ENCODE results near the gene DIAPH2. TPM values are rescaled to one million over a fixed set of nuclear protein-coding genes. Genes with fewer than 3 reads are reported as not detected.

DIAPH2 gene
- total and polyA plus RNA-seq, 2 donors (not counting 1 experiment from before 2014, with no cell fraction given): 4.2 to 32.4 TPM

GRCh38 chrX:97524340-97524739, 839.7 kb downstream of the DIAPH2 start:
- no peak overlapping the region for H3K4me2 ChIP-seq (replicated peaks; ENCODE audit: low read depth, low read length, poor library complexity, severe bottlenecking)
- H3K4me3 ChIP-seq (ENCODE audit: control extremely low read depth in 1 of 5, extremely low read depth in 1 of 5, insufficient read depth in 1 of 5, low read depth in 2 of 5, low read length in 4 of 5): no peak overlapping the region
- Mint-ChIP-seq H3K9me3 (ENCODE audit: insufficient read depth) (peaks cover 3% of the 10 kb centered on the region), H3K27ac (no peak overlapping the region), H3K27me3 (no peaks in the 10 kb centered on the region), H3K4me1 (peaks cover 13% of the 10 kb centered on the region), H3K4me3 (no peak overlapping the region)
- WGBS (ENCODE audit: insufficient coverage): no CpG with 5 or more reads among the region's 2 CpGs
- no peaks in the 10 kb centered on the region for H3K36me3 ChIP-seq (replicated peaks in 1 of 2; ENCODE audit: control extremely low read depth in 1 of 2, control insufficient read depth in 1 of 2, extremely low read depth in 1 of 2, insufficient read depth in 2 of 2, low read length in 1 of 2)
- ChIA-PET CTCF (no interaction called here), POLR2A (no interaction called here)
- H3K27ac ChIP-seq (ENCODE audit: low read length in 2 of 2): no peak overlapping the region
- no peak for DNase-seq
- TF ChIP-seq CTCF (IDR thresholded peaks at IDR 0.05) (no peak), EZH2 (IDR thresholded peaks at IDR 0.05; ENCODE audit: borderline replicate concordance, insufficient read depth, low read depth, low read length, poor library complexity, severe bottlenecking) (no peak)
- no peak for ATAC-seq (ENCODE audit: low read depth)
- H3K27me3 ChIP-seq (replicated peaks in 1 of 4; ENCODE audit: control extremely low read depth in 1 of 4, control insufficient read depth in 3 of 4, insufficient read depth in 4 of 4, low read length in 3 of 4): no peaks in the 10 kb centered on the region
- no peaks in the 10 kb centered on the region for H3K79me2 ChIP-seq (ENCODE audit: control insufficient read depth, insufficient read depth, low read length)
- intact Hi-C loops (cut with micrococcal nuclease): no loop called here
- no peaks in the 10 kb centered on the region for H4K20me1 ChIP-seq (ENCODE audit: control insufficient read depth, insufficient read depth, low read length, poor library complexity, severe bottlenecking)
- H2AFZ ChIP-seq (ENCODE audit: insufficient read depth, low read depth, low read length, poor library complexity, severe bottlenecking): no peak overlapping the region
- H3K9ac ChIP-seq (ENCODE audit: low read length): no peak overlapping the region
- H3K4me1 ChIP-seq (ENCODE audit: control insufficient read depth in 2 of 2, insufficient read depth in 2 of 2, low read length in 2 of 2): peaks cover 0 to 3% of the 10 kb centered on the region in 2 donors
- no peaks in the 10 kb centered on the region for H3K9me3 ChIP-seq (ENCODE audit: control extremely low read depth in 1 of 3, control insufficient read depth in 2 of 3, insufficient read depth in 1 of 3, low read length in 2 of 3)

GRCh38 chrX:97524997-97525396, 840.4 kb downstream of the DIAPH2 start:
- Histone ChIP-seq H2AFZ (ENCODE audit: insufficient read depth, low read depth, low read length, poor library complexity, severe bottlenecking) (no peak overlapping the region), H3K79me2 (ENCODE audit: control insufficient read depth, insufficient read depth, low read length) (no peaks in the 10 kb centered on the region), H3K9me3 (ENCODE audit: control extremely low read depth in 1 of 3, control insufficient read depth in 2 of 3, insufficient read depth in 1 of 3, low read length in 2 of 3) (peaks cover 0 to 2% (median 0%) of the 10 kb centered on the region in 3 donors), H3K27ac (ENCODE audit: low read length in 2 of 2) (no peak overlapping the region), H3K4me1 (ENCODE audit: control insufficient read depth in 2 of 2, insufficient read depth in 2 of 2, low read length in 2 of 2) (peaks cover 0 to 3% of the 10 kb centered on the region in 2 donors), H3K4me3 (ENCODE audit: control extremely low read depth in 1 of 5, extremely low read depth in 1 of 5, insufficient read depth in 1 of 5, low read depth in 2 of 5, low read length in 4 of 5) (no peak overlapping the region), H3K27me3 (replicated peaks in 1 of 4; ENCODE audit: control extremely low read depth in 1 of 4, control insufficient read depth in 3 of 4, insufficient read depth in 4 of 4, low read length in 3 of 4) (no peaks in the 10 kb centered on the region), H3K4me2 (replicated peaks; ENCODE audit: low read depth, low read length, poor library complexity, severe bottlenecking) (no peak overlapping the region), H3K9ac (ENCODE audit: low read length) (no peak overlapping the region), H4K20me1 (ENCODE audit: control insufficient read depth, insufficient read depth, low read length, poor library complexity, severe bottlenecking) (no peaks in the 10 kb centered on the region), H3K36me3 (replicated peaks in 1 of 2; ENCODE audit: control extremely low read depth in 1 of 2, control insufficient read depth in 1 of 2, extremely low read depth in 1 of 2, insufficient read depth in 2 of 2, low read length in 1 of 2) (no peaks in the 10 kb centered on the region)
- no peak for TF ChIP-seq CTCF (IDR thresholded peaks at IDR 0.05)
- TF ChIP-seq EZH2 (IDR thresholded peaks at IDR 0.05; ENCODE audit: borderline replicate concordance, insufficient read depth, low read depth, low read length, poor library complexity, severe bottlenecking): no peak
- intact Hi-C loops (cut with micrococcal nuclease): no loop called here
- ChIA-PET POLR2A (no interaction called here), CTCF (no interaction called here)
- H3K9me3 Mint-ChIP-seq (ENCODE audit: insufficient read depth): peaks cover 10% of the 10 kb centered on the region
- ATAC-seq (ENCODE audit: low read depth): no peak
- H3K27me3 Mint-ChIP-seq: no peaks in the 10 kb centered on the region
- peaks cover 13% of the 10 kb centered on the region for H3K4me1 Mint-ChIP-seq
- H3K27ac Mint-ChIP-seq: no peak overlapping the region
- no peak for DNase-seq
- 89% methylated on average over 2 of the region's 3 CpGs for WGBS (ENCODE audit: insufficient coverage)
- H3K4me3 Mint-ChIP-seq: no peak overlapping the region

Data from B cell (primary cell).